Left lung (tissue), 10 donors: ENCODE measurements around the gene TIAL1. TPM values are rescaled to one million over a fixed set of nuclear protein-coding genes. Genes with fewer than 3 reads are reported as not detected.

Source experiments
- ATAC-seq: fragments of 200-7000 bp; cut with Tn5 transposase; one replicate; pipeline ENCODE4 v1.9.1; 2020; ENCODE audit warnings: moderate library complexity
- DNase-seq, 4 donors: peaks; one replicate each; pipeline ENCODE4 v3.0.0-alpha.2; 2013 to 2020
- H3K27ac ChIP-seq, 2 donors: fragments of 200-600 bp; sonication (generic) in 1 of 2; one replicate each; pipeline versions ENCODE4 v1.5.0 to v1.8.0; 2020 to 2021
- H3K27me3 ChIP-seq, 2 donors: fragments of 200-600 bp; sonication (generic) in 1 of 2; one replicate each; pipeline versions ENCODE4 v1.5.0 to v1.8.0; 2020 to 2021
- H3K36me3 ChIP-seq, 2 donors: fragments of 200-600 bp; sonication (generic) in 1 of 2; one replicate each; pipeline versions ENCODE4 v1.5.0 to v1.8.0; 2020 to 2021
- H3K4me1 ChIP-seq, 2 donors: fragments of 200-600 bp; one replicate each; pipeline ENCODE4 v1.8.0; 2021
- H3K4me3 ChIP-seq, 2 donors: fragments of 200-600 bp; sonication (generic) in 1 of 2; one replicate each; pipeline versions ENCODE4 v1.5.0 to v1.8.0; 2020 to 2021; ENCODE audit warnings: mild to moderate bottlenecking in 1 of 2
- H3K9me3 ChIP-seq, 2 donors: fragments of 200-600 bp; sonication (generic) in 1 of 2; one replicate each; pipeline versions ENCODE4 v1.5.0 to v1.8.0; 2020 to 2021
- CTCF ChIP-seq, 2 donors: fragments of 200-600 bp; sonication (generic) in 1 of 2; IDR thresholded peaks; one replicate each; pipeline versions ENCODE4 v1.5.0 to v1.8.0; 2021; ENCODE audit warnings: antibody characterized with exemption in 2 of 2
- intact Hi-C, 2 donors: fragments of 100-400 bp; cut with DNase I; formaldehyde crosslinking; loops; one replicate each; pipeline versions ENCODE4 v1.11.2 to v1.14.2; 2022
- polyA plus RNA-seq, 6 donors: library from polyadenylated mRNA; unstranded; fragments of 120-200 nt; gene quantifications; one replicate each; pipeline ENCODE4 v1.2.1, GENCODE V29; 2013; ENCODE audit not compliant: insufficient read length in 6 of 6
- total RNA-seq, 2 donors: library from RNA; stranded (reverse); fragmentation: NEBNext Ultra II Directional; extraction: Animal tissue kit (Norgen Biotek cat#: 25700); gene quantifications; one replicate each; pipeline ENCODE4 v1.2.1, GENCODE V29; 2021
- donor health status: DM: no; HTN: yes; CAD: no.
- donor health status: DM: no; HTN: no; CAD: no.

Gene TIAL1
- total and polyA plus RNA-seq, 8 donors = 101 to 214 (median 198) TPM

GRCh38 chr10:119526621-119527592 lies 69.9 kb downstream of the TIAL1 start:
- Histone ChIP-seq H3K36me3 (peaks cover 0 to 12% of the 10 kb centered on the region in 2 donors), H3K9me3 (no peaks in the 10 kb centered on the region), H3K27ac (no peak overlapping the region), H3K27me3 (no peaks in the 10 kb centered on the region), H3K4me3 (no peak overlapping the region), H3K4me1 (no peaks in the 10 kb centered on the region)
- ATAC-seq (no peak), DNase-seq (no peak)
- no peak for TF ChIP-seq CTCF (IDR thresholded peaks at IDR 0.05)
- intact Hi-C loops = no loop called here

GRCh38 chr10:119526149-119526548 lies 70.6 kb downstream of the TIAL1 start:
- H3K4me1 ChIP-seq = no peaks in the 10 kb centered on the region
- no peaks in the 10 kb centered on the region for H3K27me3 ChIP-seq
- H3K4me3 ChIP-seq = no peak overlapping the region
- ATAC-seq (no peak), DNase-seq (no peak)
- intact Hi-C loops = no loop called here
- no peaks in the 10 kb centered on the region for H3K9me3 ChIP-seq
- no peak for TF ChIP-seq CTCF (IDR thresholded peaks at IDR 0.05)
- H3K27ac ChIP-seq = no peak overlapping the region
- H3K36me3 ChIP-seq = peaks cover 0 to 12% of the 10 kb centered on the region in 2 donors

- Histone ChIP-seq H3K4me1 (no peaks in the 10 kb centered on the region), H3K36me3 (peaks cover 0 to 12% of the 10 kb centered on the region in 2 donors), H3K9me3 (no peaks in the 10 kb centered on the region), H3K4me3 (no peak overlapping the region), H3K27ac (no peak overlapping the region), H3K27me3 (no peaks in the 10 kb centered on the region)
- DNase-seq (no peak), ATAC-seq (no peak)
- intact Hi-C loops = no loop called here
- TF ChIP-seq CTCF (IDR thresholded peaks at IDR 0.05) = no peak
Observed at GRCh38 chr10:119525116-119525515, 71.6 kb downstream of the TIAL1 start.

- H3K36me3 ChIP-seq = peaks cover 0 to 12% of the 10 kb centered on the region in 2 donors
- DNase-seq = no peak
- ATAC-seq = no peak
- no peak for TF ChIP-seq CTCF (IDR thresholded peaks at IDR 0.05)
- no peak overlapping the region for H3K4me3 ChIP-seq
- H3K27ac ChIP-seq = no peak overlapping the region
- H3K27me3 ChIP-seq = no peaks in the 10 kb centered on the region
- intact Hi-C loops = no loop called here
- H3K9me3 ChIP-seq = no peaks in the 10 kb centered on the region
- no peaks in the 10 kb centered on the region for H3K4me1 ChIP-seq
Observed at GRCh38 chr10:119524720-119525070, 72.1 kb downstream of the TIAL1 start.

- Histone ChIP-seq H3K27ac (no peak overlapping the region), H3K36me3 (peaks cover 0 to 12% of the 10 kb centered on the region in 2 donors), H3K27me3 (no peaks in the 10 kb centered on the region), H3K9me3 (no peaks in the 10 kb centered on the region), H3K4me1 (no peaks in the 10 kb centered on the region), H3K4me3 (no peak overlapping the region)
- ATAC-seq (no peak), DNase-seq (no peak)
- no peak for TF ChIP-seq CTCF (IDR thresholded peaks at IDR 0.05)
- intact Hi-C loops = no loop called here
Observed at GRCh38 chr10:119523895-119524719, 72.7 kb downstream of the TIAL1 start.
